GM06990 (cell line): ENCODE results near the gene PDZRN3.

Experiments used
- DNase-seq: peaks from one replicate; pipeline ENCODE4 v3.0.0-alpha.2; 2011; ENCODE audit not compliant: insufficient read length; ENCODE audit errors: extremely low read depth
- H3K27me3 ChIP-seq: replicated peaks from 2 replicates; pipeline ENCODE4 v1.6.0; 2011; ENCODE audit warnings: low read length; ENCODE audit not compliant: control insufficient read depth, insufficient read depth
- H3K36me3 ChIP-seq: 2 replicates; pipeline ENCODE4 v1.5.1; 2011; ENCODE audit warnings: low read length; ENCODE audit not compliant: control insufficient read depth, insufficient read depth
- H3K4me3 ChIP-seq: replicated peaks from 2 replicates; pipeline ENCODE4 v1.5.1; 2011; ENCODE audit warnings: low read depth, mild to moderate bottlenecking, control low read depth, low read length
- TF ChIP-seq, protein P1 (sequence below): IDR thresholded peaks from 2 replicates; pipeline ENCODE4 v1.5.1; 2011; ENCODE audit warnings: low read length, control low read depth, mild to moderate bottlenecking, inconsistent platforms; ENCODE audit not compliant: insufficient read depth, poor library complexity, severe bottlenecking

Gene PDZRN3

DNA sequence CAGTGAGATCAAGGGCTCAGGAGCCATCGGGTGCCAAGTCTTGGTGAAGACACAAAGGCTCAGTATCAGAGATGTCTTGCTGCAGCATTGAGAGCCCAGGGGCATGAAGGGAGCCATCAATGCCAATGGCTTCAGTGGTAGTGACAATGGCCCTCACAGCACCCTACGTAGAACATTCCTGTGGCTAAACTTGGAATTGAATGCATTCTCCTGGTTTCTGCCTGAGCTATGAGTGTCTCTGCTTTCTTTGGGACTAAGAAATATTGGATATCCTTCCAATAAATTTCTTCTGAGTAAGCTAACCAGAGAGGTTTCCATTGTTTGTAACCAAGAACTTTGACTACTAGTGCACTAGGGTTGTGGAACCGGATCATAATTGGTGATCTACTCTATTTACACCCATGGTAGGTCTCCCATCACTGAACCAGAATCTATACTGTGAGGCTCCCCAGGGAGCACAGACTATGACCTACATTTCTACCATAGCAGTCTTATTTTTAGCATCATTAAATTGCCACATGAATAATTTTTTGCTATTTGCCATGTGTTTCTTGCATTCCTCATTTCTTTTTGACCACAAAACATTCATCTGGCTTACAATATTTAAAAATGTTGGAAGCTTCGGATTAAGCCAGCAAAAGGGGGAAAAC, 31.6 kb upstream of the PDZRN3 start:
- TF ChIP-seq, protein P1, sequence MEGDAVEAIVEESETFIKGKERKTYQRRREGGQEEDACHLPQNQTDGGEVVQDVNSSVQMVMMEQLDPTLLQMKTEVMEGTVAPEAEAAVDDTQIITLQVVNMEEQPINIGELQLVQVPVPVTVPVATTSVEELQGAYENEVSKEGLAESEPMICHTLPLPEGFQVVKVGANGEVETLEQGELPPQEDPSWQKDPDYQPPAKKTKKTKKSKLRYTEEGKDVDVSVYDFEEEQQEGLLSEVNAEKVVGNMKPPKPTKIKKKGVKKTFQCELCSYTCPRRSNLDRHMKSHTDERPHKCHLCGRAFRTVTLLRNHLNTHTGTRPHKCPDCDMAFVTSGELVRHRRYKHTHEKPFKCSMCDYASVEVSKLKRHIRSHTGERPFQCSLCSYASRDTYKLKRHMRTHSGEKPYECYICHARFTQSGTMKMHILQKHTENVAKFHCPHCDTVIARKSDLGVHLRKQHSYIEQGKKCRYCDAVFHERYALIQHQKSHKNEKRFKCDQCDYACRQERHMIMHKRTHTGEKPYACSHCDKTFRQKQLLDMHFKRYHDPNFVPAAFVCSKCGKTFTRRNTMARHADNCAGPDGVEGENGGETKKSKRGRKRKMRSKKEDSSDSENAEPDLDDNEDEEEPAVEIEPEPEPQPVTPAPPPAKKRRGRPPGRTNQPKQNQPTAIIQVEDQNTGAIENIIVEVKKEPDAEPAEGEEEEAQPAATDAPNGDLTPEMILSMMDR: no peak
- no peak for DNase-seq
- no peaks in the 10 kb centered on the region for H3K27me3 ChIP-seq
- no peaks in the 10 kb centered on the region for H3K36me3 ChIP-seq
- H3K4me3 ChIP-seq: no peak overlapping the region

GRCh38 chr3:73655197-73655596, 30.5 kb upstream of the PDZRN3 start:
- Histone ChIP-seq H3K4me3 (no peak overlapping the region), H3K36me3 (no peaks in the 10 kb centered on the region), H3K27me3 (no peaks in the 10 kb centered on the region)
- DNase-seq: no peak
- TF ChIP-seq, protein P1: no peak

- TF ChIP-seq, protein P1: no peak
- no peaks in the 10 kb centered on the region for H3K36me3 ChIP-seq
- H3K27me3 ChIP-seq: no peaks in the 10 kb centered on the region
- no peak overlapping the region for H3K4me3 ChIP-seq
- DNase-seq: no peak
Measured at GRCh38 chr3:73653877-73654276, 29.1 kb upstream of the PDZRN3 start.

DNA sequence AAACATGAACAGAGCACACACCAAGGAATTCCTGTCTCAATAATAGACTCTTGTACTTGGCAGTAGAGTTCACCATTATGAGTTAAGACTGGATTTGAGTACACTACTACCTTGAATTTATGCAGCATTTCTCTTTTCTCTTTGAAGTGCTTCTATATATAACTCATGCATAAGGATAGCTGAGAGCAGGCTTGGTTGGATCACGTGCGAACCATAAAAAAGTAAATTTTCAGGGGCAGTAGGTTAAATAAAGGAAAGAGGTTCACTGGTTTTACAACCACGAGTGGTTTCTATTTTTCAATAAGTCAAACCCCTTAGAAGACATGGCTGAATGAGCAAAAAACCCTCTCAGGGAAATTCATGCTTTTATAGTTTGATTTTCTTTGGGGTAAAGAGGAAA, 28.6 kb upstream of the PDZRN3 start:
- no peaks in the 10 kb centered on the region for H3K36me3 ChIP-seq
- DNase-seq: no peak
- no peak overlapping the region for H3K4me3 ChIP-seq
- no peaks in the 10 kb centered on the region for H3K27me3 ChIP-seq
- TF ChIP-seq, protein P1: no peak

DNA sequence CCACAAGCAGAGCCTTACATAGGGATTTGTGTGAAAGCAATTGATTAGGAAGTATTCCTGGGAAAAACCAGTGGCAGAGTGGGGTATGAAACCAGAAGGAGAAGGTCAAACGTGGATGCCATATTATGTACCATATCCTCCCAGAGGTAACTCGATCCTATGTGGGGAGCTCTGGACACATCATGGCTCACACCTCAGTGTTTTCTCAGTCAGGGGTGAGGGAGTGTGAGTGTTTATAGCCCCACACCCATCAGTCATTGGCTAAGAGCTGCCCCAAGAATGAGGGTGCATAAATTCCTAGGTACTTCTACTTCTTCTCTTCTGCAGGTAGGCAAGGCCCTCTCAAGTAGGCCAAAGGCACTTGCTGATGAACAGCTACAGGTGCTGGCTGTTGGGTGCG, 28.2 kb upstream of the PDZRN3 start:
- no peaks in the 10 kb centered on the region for H3K36me3 ChIP-seq
- no peak overlapping the region for H3K4me3 ChIP-seq
- TF ChIP-seq, protein P1: no peak
- no peak for DNase-seq
- no peaks in the 10 kb centered on the region for H3K27me3 ChIP-seq

DNA sequence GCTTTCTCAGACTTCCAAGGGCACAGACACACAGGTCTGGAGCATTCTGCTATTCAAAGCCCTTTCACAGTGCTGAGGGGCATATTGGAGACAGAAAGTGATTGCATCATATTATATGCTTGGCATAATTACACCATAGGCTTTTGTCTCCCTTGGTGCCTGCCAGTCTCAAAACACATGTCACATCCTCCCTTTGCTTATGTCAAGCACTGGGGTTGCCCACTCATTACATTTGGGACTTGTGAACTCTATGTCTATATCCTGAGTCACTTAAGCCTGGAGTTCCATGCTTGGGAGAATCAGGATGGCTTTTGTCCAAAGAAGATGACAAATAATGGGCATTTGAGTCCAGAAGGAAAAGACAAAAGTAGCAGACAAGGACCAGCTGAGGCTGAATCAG, 12.3 kb upstream of the PDZRN3 start:
- H3K27me3 ChIP-seq: no peaks in the 10 kb centered on the region
- TF ChIP-seq, protein P1: no peak
- no peak for DNase-seq
- no peaks in the 10 kb centered on the region for H3K36me3 ChIP-seq
- H3K4me3 ChIP-seq: no peak overlapping the region
